GM12864 (cell line): Measurements from ENCODE around the gene MOCOS.

Experiments used
- DNase-seq: peaks from one replicate; pipeline ENCODE4 v3.0.0-alpha.2; 2011; ENCODE audit warnings: low read depth
- H3K4me3 ChIP-seq: 2 replicates; pipeline ENCODE4 v1.5.1; 2011; ENCODE audit warnings: mild to moderate bottlenecking, low read depth, low read length, control low read depth
- CTCF ChIP-seq: IDR thresholded peaks from 2 replicates; pipeline ENCODE4 v1.5.1; 2011; ENCODE audit warnings: low read depth, mild to moderate bottlenecking, moderate library complexity, low read length, control low read depth, inconsistent platforms; ENCODE audit errors: missing control alignments

The MOCOS gene

GRCh38 chr18:36241831-36242230 lies 54.5 kb downstream of the MOCOS start:
- no peak for TF ChIP-seq CTCF
- no peak overlapping the region for H3K4me3 ChIP-seq
- DNase-seq = no peak

GRCh38 chr18:36247036-36247435 lies 59.7 kb downstream of the MOCOS start:
- no peak for DNase-seq
- no peak for TF ChIP-seq CTCF
- no peak overlapping the region for H3K4me3 ChIP-seq

GRCh38 chr18:36249392-36249791 lies 62.1 kb downstream of the MOCOS start:
- DNase-seq = no peak
- no peak overlapping the region for H3K4me3 ChIP-seq
- no peak for TF ChIP-seq CTCF

- no peak for DNase-seq
- TF ChIP-seq CTCF = no peak
Observed at GRCh38 chr18:36250827-36251226, 63.5 kb downstream of the MOCOS start.

GRCh38 chr18:36255072-36255698 lies 67.9 kb downstream of the MOCOS start:
- no peak for DNase-seq
- no peak overlapping the region for H3K4me3 ChIP-seq
- no peak for TF ChIP-seq CTCF

More at GRCh38 chr18:36250827-36251226, 63.5 kb downstream of the MOCOS start:
- H3K4me3 ChIP-seq = no peak overlapping the region

- DNase-seq = no peak
- no peak overlapping the region for H3K4me3 ChIP-seq
- no peak for TF ChIP-seq CTCF
Observed at GRCh38 chr18:36256094-36256493, 68.8 kb downstream of the MOCOS start.

GRCh38 chr18:36262971-36263370 lies 75.7 kb downstream of the MOCOS start:
- DNase-seq = no peak
- H3K4me3 ChIP-seq = no peak overlapping the region
- no peak for TF ChIP-seq CTCF
